ENCODE measurements around the gene OSBPL2. TPM values are rescaled to one million over a fixed set of nuclear protein-coding genes. Genes with fewer than 3 reads are reported as not detected.

The OSBPL2 gene
- total RNA-seq, 2 experiments from 2014 or later = 17.2 to 40.0 TPM

GRCh38 chr20:62231292-62231691, 7.0 kb upstream of the OSBPL2 start:
- Histone ChIP-seq H2AFZ (ENCODE audit: low read length) (no peak overlapping the region), H3K4me1 (ENCODE audit: insufficient read depth, low read length, poor library complexity, severe bottlenecking) (no peaks in the 10 kb centered on the region), H3K36me3 (ENCODE audit: insufficient read depth, low read length) (no peaks in the 10 kb centered on the region), H3K4me3 (ENCODE audit: low read depth, low read length, poor library complexity, severe bottlenecking) (no peak overlapping the region), H3K9me3 (ENCODE audit: low read length) (no peaks in the 10 kb centered on the region), H4K20me1 (ENCODE audit: insufficient read depth, low read length) (no peaks in the 10 kb centered on the region), H3K9me2 (ENCODE audit: insufficient read depth, low read length) (no peaks in the 10 kb centered on the region), H3K27ac (ENCODE audit: low read depth, low read length, poor library complexity, severe bottlenecking) (no peak overlapping the region), H3K4me2 (ENCODE audit: low read length) (no peak overlapping the region), H3K79me2 (ENCODE audit: insufficient read depth, low read depth, low read length) (no peaks in the 10 kb centered on the region)
- intact Hi-C loops (cut with micrococcal nuclease; ENCODE audit: unreplicated experiment) = no loop called here
- BruUV-seq (replicated peaks) = no TSS peak
- no peak for DNase-seq (ENCODE audit: low spot score)
- no peak for TF ChIP-seq EZH2phosphoT487 (IDR thresholded peaks at IDR 0.05; ENCODE audit: borderline replicate concordance, low read depth, low read length)
- TF ChIP-seq CTCF (conservative IDR thresholded peaks at IDR 0.05; ENCODE audit: low read length) = no peak
- ChIA-PET POLR2A (no interaction called here), CTCF (ENCODE audit: unreplicated experiment) (no interaction called here)

- TF ChIP-seq CTCF (conservative IDR thresholded peaks at IDR 0.05; ENCODE audit: low read length) = no peak
- TF ChIP-seq EZH2phosphoT487 (IDR thresholded peaks at IDR 0.05; ENCODE audit: borderline replicate concordance, low read depth, low read length) = no peak
- no peaks in the 10 kb centered on the region for H3K36me3 ChIP-seq (ENCODE audit: insufficient read depth, low read length)
- H3K4me2 ChIP-seq (ENCODE audit: low read length) = no peak overlapping the region
- no peak overlapping the region for H3K27ac ChIP-seq (ENCODE audit: low read depth, low read length, poor library complexity, severe bottlenecking)
- H3K4me3 ChIP-seq (ENCODE audit: low read depth, low read length, poor library complexity, severe bottlenecking) = no peak overlapping the region
- H3K9me2 ChIP-seq (ENCODE audit: insufficient read depth, low read length) = no peaks in the 10 kb centered on the region
- no TSS peak for BruUV-seq (replicated peaks)
- ChIA-PET POLR2A (no interaction called here), CTCF (ENCODE audit: unreplicated experiment) (no interaction called here)
- intact Hi-C loops (cut with micrococcal nuclease; ENCODE audit: unreplicated experiment) = no loop called here
- H3K79me2 ChIP-seq (ENCODE audit: insufficient read depth, low read depth, low read length) = no peaks in the 10 kb centered on the region
- no peak for DNase-seq (ENCODE audit: low spot score)
- H3K4me1 ChIP-seq (ENCODE audit: insufficient read depth, low read length, poor library complexity, severe bottlenecking) = no peaks in the 10 kb centered on the region
- H2AFZ ChIP-seq (ENCODE audit: low read length) = no peak overlapping the region
- no peaks in the 10 kb centered on the region for H4K20me1 ChIP-seq (ENCODE audit: insufficient read depth, low read length)
- no peaks in the 10 kb centered on the region for H3K9me3 ChIP-seq (ENCODE audit: low read length)
These were observed 6.1 kb upstream of the OSBPL2 start for GRCh38 chr20:62232194-62232593.

DNA sequence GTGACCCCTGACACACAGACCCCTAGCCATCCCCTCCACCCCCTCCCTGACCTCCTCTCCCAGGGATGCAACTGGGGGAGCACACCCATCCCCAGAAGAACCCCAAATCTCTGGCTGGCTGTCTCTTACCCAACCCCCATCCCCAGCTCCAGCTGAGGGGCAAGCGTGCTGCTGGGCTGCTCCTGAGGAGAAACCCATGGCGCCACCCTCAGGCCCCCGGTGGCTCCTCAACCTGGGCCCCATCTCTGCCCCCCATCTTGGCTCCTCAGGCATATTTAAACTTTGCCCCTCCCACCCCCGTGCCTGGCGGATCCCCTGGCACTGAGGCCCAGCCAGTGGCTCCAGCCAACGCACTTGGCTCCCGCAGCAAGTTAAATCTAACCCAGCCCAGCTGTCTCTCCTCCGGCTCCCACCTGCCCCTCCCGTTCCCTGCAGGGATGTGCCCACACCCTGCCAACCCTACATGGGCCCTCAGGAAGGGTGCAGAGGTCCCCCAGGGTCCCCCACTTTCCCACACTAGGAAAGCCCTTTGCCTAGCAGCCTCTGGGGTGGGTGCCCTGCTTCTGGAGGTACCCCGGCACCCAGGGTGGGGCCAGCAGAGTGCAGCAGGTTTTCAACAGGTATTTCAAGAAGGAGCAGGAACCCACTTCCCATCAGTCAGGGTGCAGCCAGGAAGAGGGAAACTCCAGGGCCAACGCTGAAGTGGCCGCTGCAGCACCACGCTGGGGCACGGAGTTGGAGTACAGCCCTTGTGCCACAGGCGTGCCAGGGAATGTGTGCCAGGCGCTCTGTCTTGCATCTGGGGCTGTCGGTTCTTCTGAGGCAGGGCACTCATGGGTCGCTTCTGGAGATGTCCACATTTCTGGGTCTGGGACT, 5.3 kb upstream of the OSBPL2 start:
- intact Hi-C loops (cut with micrococcal nuclease; ENCODE audit: unreplicated experiment) = no loop called here
- Histone ChIP-seq H3K27ac (ENCODE audit: low read depth, low read length, poor library complexity, severe bottlenecking) (no peak overlapping the region), H3K4me2 (ENCODE audit: low read length) (no peak overlapping the region), H3K9me3 (ENCODE audit: low read length) (no peaks in the 10 kb centered on the region), H3K4me1 (ENCODE audit: insufficient read depth, low read length, poor library complexity, severe bottlenecking) (peaks cover 6% of the 10 kb centered on the region), H4K20me1 (ENCODE audit: insufficient read depth, low read length) (no peaks in the 10 kb centered on the region), H3K9me2 (ENCODE audit: insufficient read depth, low read length) (no peaks in the 10 kb centered on the region), H3K79me2 (ENCODE audit: insufficient read depth, low read depth, low read length) (no peaks in the 10 kb centered on the region), H2AFZ (ENCODE audit: low read length) (no peak overlapping the region), H3K36me3 (ENCODE audit: insufficient read depth, low read length) (no peaks in the 10 kb centered on the region), H3K4me3 (ENCODE audit: low read depth, low read length, poor library complexity, severe bottlenecking) (no peak overlapping the region)
- POLR2A ChIA-PET = no interaction called here
- no peak for TF ChIP-seq EZH2phosphoT487 (IDR thresholded peaks at IDR 0.05; ENCODE audit: borderline replicate concordance, low read depth, low read length)
- TF ChIP-seq CTCF (conservative IDR thresholded peaks at IDR 0.05; ENCODE audit: low read length) = 0 out of 2 replicates have a peak, but pooled peaks have one; percentile 25
- no peak for DNase-seq (ENCODE audit: low spot score)
- CTCF ChIA-PET (ENCODE audit: unreplicated experiment) = no interaction called here
- no TSS peak for BruUV-seq (replicated peaks)

Measured in OCI-LY7 (cell line).